ENCODE data around the gene NR1D1. TPM values are rescaled to one million over a fixed set of nuclear protein-coding genes. Genes with fewer than 3 reads are reported as not detected.

Gene NR1D1
- total RNA-seq, 1 experiment from 2014 or later, result 7.5 TPM

GRCh38 chr17:40139566-40140058 lies 39.2 kb upstream of the NR1D1 start:
- no peaks in the 10 kb centered on the region for H3K27me3 Mint-ChIP-seq (ENCODE audit: insufficient read depth, unreplicated experiment)
- POLR2A ChIA-PET, result interaction anchor here (0.6 to 6.7 kb wide), 33 partner anchors 10 to 400 kb away, joined by 3 to 160 read pairs (median 5); partner anchors contain the start of genes CDC6, CSF3, MED24 and MSL1

DNA sequence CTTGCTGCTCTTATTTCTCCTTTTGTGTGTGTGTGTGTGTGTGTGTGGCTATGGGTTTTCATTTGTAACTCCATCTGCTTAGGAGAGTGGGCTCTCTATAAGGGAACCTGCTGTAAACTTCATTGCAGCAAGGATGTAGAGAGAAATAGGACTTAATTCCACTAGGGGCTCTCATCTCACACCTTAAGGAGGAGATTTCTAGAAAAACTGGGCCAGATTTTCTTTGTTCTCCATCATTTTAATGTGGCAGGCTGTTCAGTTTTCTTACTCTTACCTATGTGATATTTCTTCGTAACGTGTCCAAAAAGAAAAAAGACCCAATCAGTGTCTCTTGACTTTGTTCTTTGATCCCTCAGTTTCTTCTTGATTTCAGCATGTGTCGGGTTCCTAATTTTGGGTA lies 35.4 kb upstream of the NR1D1 start:
- H3K27me3 Mint-ChIP-seq (ENCODE audit: insufficient read depth, unreplicated experiment), result no peaks in the 10 kb centered on the region
- no peak overlapping the region for H3K4me3 Mint-ChIP-seq (ENCODE audit: unreplicated experiment)
- no peaks in the 10 kb centered on the region for H3K9me3 Mint-ChIP-seq (ENCODE audit: unreplicated experiment)
- CTCF ChIA-PET, result interaction anchor here (2.0 to 2.3 kb wide), 2 partner anchors 12 to 32 kb away, joined by 7 to 8 read pairs; no protein-coding TSS in a partner anchor
- no TSS peak for BruUV-seq (replicated peaks)
- peaks cover 8% of the 10 kb centered on the region for H3K4me1 Mint-ChIP-seq (ENCODE audit: insufficient read depth, unreplicated experiment)
- intact Hi-C loops (cut with micrococcal nuclease), result no loop called here
- POLR2A ChIA-PET, result interaction anchor here (0.6 to 6.7 kb wide), 2 partner anchors 22 to 35 kb away, joined by 3 to 129 read pairs; partner anchors contain the start of gene NR1D1
- no peak for DNase-seq (ENCODE audit: unreplicated experiment)
- peak overlapping the region; percentile 21 for H3K27ac Mint-ChIP-seq (ENCODE audit: low read depth, unreplicated experiment)
- TF ChIP-seq, protein P1, sequence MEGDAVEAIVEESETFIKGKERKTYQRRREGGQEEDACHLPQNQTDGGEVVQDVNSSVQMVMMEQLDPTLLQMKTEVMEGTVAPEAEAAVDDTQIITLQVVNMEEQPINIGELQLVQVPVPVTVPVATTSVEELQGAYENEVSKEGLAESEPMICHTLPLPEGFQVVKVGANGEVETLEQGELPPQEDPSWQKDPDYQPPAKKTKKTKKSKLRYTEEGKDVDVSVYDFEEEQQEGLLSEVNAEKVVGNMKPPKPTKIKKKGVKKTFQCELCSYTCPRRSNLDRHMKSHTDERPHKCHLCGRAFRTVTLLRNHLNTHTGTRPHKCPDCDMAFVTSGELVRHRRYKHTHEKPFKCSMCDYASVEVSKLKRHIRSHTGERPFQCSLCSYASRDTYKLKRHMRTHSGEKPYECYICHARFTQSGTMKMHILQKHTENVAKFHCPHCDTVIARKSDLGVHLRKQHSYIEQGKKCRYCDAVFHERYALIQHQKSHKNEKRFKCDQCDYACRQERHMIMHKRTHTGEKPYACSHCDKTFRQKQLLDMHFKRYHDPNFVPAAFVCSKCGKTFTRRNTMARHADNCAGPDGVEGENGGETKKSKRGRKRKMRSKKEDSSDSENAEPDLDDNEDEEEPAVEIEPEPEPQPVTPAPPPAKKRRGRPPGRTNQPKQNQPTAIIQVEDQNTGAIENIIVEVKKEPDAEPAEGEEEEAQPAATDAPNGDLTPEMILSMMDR (IDR thresholded peaks at IDR 0.05; ENCODE audit: unreplicated experiment), result no peak
- peaks cover 86% of the 10 kb centered on the region for H3K36me3 Mint-ChIP-seq (ENCODE audit: insufficient read depth, unreplicated experiment)

More at GRCh38 chr17:40139566-40140058, 39.2 kb upstream of the NR1D1 start:
- no peak for DNase-seq (ENCODE audit: unreplicated experiment)
- TSS peak; percentile 77 for BruUV-seq (replicated peaks)
- TF ChIP-seq, protein P1 (IDR thresholded peaks at IDR 0.05; ENCODE audit: unreplicated experiment), result no peak
- intact Hi-C loops (cut with micrococcal nuclease), result loop anchor here (1.0 kb wide), 1 partner anchor 15 kb away; no protein-coding TSS in a partner anchor
- H3K36me3 Mint-ChIP-seq (ENCODE audit: insufficient read depth, unreplicated experiment), result peaks cover 73% of the 10 kb centered on the region
- H3K9me3 Mint-ChIP-seq (ENCODE audit: unreplicated experiment), result no peaks in the 10 kb centered on the region
- peak overlapping the region; percentile 81 for H3K27ac Mint-ChIP-seq (ENCODE audit: low read depth, unreplicated experiment)
- peaks cover 8% of the 10 kb centered on the region for H3K4me1 Mint-ChIP-seq (ENCODE audit: insufficient read depth, unreplicated experiment)
- CTCF ChIA-PET, result interaction anchor here (0.6 to 3.6 kb wide), 10 partner anchors 16 to 1411 kb away, joined by 3 to 23 read pairs (median 3); no protein-coding TSS in a partner anchor
- H3K4me3 Mint-ChIP-seq (ENCODE audit: unreplicated experiment), result peak overlapping the region; percentile 90

- TF ChIP-seq, protein P1 (IDR thresholded peaks at IDR 0.05; ENCODE audit: unreplicated experiment), result no peak
- Mint-ChIP-seq H3K4me3 (ENCODE audit: unreplicated experiment) (no peak overlapping the region), H3K9me3 (ENCODE audit: unreplicated experiment) (no peaks in the 10 kb centered on the region), H3K27ac (ENCODE audit: low read depth, unreplicated experiment) (peak overlapping the region; percentile 22), H3K4me1 (ENCODE audit: insufficient read depth, unreplicated experiment) (peaks cover 8% of the 10 kb centered on the region), H3K27me3 (ENCODE audit: insufficient read depth, unreplicated experiment) (no peaks in the 10 kb centered on the region), H3K36me3 (ENCODE audit: insufficient read depth, unreplicated experiment) (peaks cover 87% of the 10 kb centered on the region)
- ChIA-PET POLR2A (interaction anchor here (0.6 to 3.7 kb wide), 4 partner anchors 11 to 730 kb away, joined by 3 to 39 read pairs (median 5); partner anchors contain the start of gene MSL1), CTCF (interaction anchor here (2.0 to 2.3 kb wide), 2 partner anchors 10 to 34 kb away, joined by 7 to 8 read pairs; no protein-coding TSS in a partner anchor)
- BruUV-seq (replicated peaks), result no TSS peak
- intact Hi-C loops (cut with micrococcal nuclease), result no loop called here
- DNase-seq (ENCODE audit: unreplicated experiment), result no peak
Measured at GRCh38 chr17:40134184-40134583, 33.8 kb upstream of the NR1D1 start.

DNA sequence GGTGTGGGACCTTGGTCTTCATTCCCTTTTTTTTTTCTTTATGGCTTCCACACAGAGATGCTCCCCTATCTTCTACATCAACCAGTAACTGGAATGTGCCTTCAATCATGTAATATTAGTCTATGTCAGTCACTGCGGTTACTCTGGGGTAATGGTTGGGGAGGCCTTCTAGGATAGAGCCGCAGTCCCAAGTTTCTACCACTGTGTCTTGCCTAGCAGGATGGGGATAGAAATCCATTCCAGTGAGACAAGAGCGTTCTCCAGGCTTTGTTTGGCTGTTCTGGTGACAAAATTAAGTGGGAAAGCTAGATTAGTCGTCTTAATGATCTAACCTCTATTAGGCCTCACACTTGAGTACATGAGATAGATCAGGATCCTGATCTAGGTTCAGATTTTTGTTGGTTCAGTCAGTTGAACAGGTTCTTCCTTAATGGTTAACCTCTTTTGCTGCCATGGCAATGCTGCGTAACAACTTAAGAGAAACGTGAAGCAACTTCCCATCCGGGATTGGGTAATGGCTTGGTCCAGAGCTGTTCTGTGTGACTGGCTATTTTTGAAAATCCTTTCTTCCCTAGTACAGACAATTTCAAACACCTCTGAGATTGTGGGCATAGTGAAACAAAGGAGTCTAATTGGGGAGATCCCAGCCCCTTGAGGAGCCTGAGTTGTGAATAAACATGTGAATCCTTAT lies 30.1 kb upstream of the NR1D1 start:
- Mint-ChIP-seq H3K4me3 (ENCODE audit: unreplicated experiment) (no peak overlapping the region), H3K4me1 (ENCODE audit: insufficient read depth, unreplicated experiment) (peaks cover 4% of the 10 kb centered on the region), H3K9me3 (ENCODE audit: unreplicated experiment) (no peaks in the 10 kb centered on the region), H3K27ac (ENCODE audit: low read depth, unreplicated experiment) (no peak overlapping the region), H3K27me3 (ENCODE audit: insufficient read depth, unreplicated experiment) (no peaks in the 10 kb centered on the region), H3K36me3 (ENCODE audit: insufficient read depth, unreplicated experiment) (peaks cover 98% of the 10 kb centered on the region)
- ChIA-PET CTCF (interaction anchor here (0.6 kb wide), 1 partner anchor 30 kb away, joined by 4 read pairs; the partner anchor contains the start of gene NR1D1), POLR2A (interaction anchor here (3.0 kb wide), 1 partner anchor 9 kb away, joined by 17 read pairs; the partner anchor contains the start of gene CASC3)
- TF ChIP-seq, protein P1 (IDR thresholded peaks at IDR 0.05; ENCODE audit: unreplicated experiment), result no peak
- no peak for DNase-seq (ENCODE audit: unreplicated experiment)
- intact Hi-C loops (cut with micrococcal nuclease), result no loop called here
- BruUV-seq (replicated peaks), result no TSS peak
